Measurements from ENCODE around the gene TREML4.

TREML4 gene

DNA sequence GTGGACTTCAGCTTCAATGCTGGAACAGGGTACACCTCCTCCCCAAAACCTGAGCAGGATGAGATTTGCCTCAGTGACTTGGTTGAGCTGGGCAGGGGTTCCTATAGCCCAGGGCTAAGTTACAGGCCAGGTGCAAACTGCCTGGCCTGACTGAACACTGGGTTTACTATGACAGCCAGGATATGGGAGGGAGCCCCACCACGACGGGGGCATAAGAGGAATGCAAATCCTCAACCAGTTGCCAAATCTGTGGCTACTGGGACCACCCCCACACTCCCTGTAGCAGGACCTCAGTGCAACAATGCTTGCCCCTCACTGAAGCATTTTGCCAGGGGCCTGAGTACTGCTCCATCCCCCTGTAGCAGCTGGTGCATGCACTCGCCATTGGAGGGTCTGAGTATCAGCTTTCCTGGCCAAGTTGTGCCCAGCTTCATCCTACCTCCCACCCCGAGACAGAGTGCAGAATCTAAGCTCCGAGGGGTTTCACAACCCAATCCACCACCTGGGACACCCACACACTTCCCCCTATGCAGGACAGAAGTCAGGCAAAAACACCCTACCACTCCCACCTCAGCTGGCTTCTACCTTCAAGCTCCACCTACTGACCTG lies 27.6 kb downstream of the TREML4 start:
- no peak for DNase-seq

DNA sequence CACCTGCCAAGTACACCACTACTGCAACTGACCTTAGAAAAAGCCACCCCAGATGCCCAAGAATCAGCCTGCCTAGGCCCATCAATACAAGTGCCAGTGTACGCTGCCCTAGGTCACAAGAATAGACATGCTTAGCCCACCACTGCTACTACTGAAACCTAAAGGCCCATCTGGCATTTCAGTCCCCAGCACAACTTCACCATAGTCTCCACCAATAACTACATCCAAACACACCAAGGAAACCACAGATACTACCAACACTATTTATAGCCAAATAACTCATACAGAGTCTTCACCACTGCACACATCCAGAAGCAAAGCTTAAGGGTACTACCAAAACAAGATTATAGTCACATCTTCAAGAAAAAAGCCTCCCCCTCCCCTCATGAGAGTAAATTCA lies 28.2 kb downstream of the TREML4 start:
- no peak for DNase-seq

DNA sequence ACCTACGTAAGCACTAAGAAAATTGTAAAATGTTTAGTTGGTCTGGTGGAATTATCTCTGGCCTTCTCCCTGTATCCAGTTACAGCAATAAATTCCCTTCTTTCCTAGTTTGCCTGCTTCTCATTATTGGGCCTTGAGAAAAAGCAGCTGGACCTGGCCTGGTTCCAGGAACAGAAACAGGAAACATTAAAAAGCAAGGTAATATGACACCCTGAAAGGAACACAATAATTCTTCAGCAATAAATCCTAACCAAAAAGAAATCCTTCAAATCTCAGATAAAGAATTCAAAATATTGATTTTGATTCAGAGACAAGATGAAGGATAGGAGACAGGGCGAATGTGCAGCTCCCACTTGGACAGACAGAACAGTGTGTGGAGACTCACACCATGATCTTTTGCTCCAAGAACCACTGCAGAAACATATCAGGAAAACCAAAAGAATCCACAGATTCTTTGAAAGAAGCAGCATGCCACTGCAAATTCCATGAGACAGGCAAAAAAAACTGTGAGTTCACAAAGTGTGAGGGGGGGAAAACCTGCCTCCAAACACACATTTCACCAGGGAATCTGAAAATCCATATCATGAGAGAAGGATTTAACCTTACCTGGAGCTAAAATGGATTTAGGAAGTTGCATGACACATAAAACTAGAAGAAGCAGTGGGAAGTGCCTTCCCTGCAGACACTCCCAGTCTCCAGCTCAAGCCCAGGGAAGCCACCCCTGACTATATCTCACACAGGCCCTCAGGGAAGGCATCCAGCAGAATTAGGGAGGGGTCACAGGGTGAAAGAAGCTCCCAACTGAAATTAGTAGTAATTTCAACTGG lies 29.4 kb downstream of the TREML4 start:
- no peak for DNase-seq

DNA sequence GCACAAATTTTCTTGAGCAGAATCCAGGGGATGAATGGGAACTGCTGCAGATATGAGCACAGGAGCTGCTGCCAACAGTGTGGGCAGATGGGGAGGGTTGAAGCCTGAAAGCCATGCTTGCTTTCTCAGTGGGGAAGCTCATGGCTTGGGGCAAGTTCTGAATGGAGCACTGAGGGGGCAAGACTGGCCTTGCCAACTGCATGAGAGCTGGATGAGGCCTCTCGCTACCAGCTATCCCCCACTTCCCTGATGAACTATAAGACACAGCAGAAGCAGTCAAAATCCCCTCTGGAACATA lies 30.0 kb downstream of the TREML4 start:
- DNase-seq = no peak

DNA sequence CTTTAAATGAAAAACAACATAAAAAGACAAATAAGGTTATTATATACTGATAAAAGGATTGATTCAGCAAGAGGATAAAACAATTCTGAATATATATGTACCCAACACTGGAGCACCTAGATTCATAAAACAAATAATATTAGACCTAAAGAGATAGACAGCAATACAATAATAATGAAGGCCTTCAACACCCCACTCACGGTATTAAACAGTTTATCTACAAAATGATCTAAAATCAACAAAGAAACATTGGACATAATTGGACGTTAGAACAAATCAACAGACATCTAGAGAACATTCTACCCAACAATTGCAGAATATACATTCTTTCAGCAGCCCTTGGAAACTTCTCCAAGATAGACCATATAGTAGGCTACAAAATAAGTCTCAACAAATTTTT lies 34.3 kb downstream of the TREML4 start:
- DNase-seq = no peak

DNA sequence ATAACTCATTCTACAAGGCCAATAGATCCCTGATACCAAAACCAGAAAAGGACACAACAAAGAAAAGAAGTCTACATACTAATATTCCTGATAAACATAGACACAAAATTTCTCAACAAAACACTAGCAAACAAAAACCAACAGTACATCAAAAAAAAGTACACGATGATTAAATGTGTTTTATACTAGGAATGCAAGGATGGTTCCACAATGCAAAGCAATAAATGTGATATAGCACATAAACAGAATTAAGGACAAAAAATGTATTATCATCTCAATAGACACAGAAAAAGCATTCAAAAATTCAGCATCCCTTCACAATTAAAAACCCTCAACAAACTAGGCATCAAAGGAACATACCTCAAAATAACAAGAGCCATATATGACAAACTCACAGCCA lies 35.1 kb downstream of the TREML4 start:
- DNase-seq = no peak

DNA sequence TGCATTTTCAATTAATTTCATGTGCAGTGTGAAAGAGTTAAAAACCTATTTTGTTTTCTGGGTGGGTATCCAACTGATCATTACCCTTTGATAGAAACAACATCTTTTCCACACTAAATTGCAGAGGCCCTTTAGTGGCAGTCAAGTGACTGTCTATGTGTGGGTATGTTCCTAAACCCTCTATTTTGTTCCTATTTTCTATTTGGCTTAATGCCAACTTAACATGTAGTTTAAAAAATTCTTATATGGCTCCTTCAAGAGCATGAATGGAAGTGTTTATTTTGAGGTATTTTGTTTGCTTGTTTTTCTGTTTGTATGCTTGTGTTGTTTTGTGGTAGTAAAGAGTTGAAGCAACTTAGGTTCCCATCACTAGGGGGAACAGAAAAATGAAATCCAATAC lies 38.4 kb downstream of the TREML4 start:
- DNase-seq = no peak

DNA sequence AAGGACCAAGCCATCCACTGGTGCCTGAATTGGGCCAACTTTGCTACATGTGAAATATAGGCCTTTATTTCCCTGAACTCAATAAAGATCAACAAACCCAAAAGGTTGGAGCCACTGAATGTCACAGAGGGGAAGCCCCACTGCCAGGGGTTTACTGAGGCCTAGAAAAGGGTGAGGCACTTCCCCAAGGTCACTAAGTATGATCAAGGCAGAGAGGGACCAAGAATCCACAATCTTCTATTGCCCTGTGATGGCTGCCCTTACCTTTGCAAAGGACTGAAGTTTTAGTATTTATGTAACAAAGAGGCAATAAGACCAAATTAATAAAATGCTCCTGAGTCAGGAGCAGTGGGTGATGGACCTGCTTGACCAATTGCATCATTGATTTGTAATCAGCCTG lies 40.3 kb downstream of the TREML4 start:
- no peak for DNase-seq

DNA sequence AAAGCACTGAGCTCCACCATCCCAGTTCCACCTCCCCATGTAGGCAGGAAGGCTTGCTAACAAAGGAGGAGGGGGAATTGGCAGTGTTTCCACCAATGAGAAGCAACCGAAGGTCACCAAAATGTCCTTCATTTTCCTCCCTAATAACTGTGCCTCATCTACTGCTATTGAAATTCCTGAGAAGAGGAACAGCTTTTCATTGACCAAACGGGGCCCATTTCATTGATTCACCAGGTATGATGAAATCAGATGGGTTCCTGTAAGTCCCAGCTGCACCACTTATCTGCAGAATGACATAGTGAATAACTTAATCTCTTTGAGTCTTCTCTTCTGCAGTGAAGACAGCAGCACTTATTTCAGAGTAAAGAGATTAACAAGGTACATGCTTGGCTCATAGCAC lies 41.0 kb downstream of the TREML4 start:
- no peak for DNase-seq

DNA sequence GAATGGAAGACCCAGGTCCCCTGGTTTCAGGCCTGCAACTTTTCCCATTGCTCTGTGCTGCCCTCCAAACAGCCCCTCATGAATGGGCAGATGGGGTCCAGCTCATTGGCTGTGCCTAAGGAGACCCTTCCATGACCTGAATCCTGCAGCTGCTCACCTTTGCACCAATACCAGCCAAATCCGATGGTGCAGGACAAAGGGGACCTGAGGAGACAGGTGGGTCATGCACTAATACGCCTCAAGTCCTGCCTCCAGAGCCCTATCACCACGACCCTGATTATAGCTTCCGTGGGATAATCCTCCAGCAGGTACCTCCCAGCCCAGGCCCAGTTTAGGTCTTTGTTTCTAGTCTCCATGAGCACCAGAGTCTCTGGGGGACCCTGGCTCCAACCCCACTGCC lies 41.6 kb downstream of the TREML4 start:
- DNase-seq = no peak

DNA sequence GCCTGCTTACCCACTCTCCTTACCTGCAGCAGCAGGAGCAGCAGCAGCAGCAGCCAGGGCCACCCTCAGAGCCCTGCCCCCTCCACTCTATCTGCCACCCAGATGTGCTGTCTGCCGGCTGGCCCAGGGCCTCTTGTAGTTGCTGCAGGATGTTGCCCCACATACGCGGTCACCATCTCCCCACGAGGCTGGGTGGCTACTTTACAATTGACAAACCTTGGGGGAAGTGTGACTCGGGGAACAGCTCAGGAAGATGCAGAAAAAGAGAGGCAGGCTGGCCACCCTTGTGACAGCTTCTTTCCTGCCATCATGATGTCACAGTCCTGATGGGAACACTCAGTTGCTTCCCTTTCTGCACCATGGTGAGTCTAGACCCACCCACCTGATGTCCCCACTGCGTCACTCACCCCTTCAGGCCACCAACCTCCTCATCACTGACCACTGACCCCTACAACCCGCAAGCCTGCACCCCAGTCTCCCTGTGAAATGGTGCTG lies 43.8 kb downstream of the TREML4 start:
- DNase-seq = no peak

DNA sequence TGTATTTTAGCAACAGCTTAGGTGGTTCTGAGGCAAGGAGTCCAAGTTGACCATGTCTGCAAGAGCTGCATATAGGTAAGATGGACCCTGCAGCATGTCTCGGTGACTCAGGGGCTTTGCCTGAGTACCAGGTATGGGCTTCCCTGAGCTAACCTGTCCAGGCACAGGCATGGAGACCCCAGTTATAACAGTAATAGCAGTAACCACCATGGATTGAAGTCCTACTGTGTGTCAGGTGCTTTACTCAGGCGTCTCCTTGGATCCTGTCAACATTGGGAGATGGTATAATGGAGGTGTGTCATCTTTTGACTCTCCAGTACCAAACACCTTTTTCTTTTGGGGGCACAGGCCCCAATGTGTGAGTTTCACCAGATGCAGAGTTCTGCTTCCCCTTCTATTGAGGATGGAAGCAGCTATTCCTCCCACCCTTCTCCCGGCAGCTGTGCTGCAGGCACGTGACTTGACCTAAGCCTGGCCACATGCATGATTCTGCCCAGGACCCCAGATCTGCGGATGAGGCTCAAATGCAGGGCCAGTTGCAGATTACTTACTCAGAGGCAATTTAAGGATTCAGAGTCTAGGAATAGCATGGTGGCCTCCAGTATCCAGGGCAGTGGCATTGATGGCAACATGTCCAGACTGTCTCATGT lies 44.6 kb downstream of the TREML4 start:
- DNase-seq = no peak

DNA sequence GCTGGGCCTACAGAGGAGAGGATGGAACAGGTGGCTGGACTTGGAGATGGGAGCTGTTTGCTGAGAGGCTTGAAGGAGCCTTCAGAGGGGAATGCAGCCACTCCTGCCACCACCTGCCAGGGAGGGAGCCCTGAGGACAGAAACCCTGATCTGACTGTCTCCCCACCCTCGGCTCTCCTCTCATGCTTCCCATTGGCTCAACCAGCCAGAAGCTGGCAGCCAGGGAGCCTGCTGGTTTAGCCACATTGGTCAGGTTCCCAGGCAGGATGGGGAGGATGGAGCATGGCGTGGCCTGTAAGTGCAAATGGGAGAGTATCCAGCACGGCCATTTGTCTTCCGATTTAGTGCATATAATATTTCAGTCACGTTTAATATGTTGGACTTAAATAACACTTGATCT lies 45.6 kb downstream of the TREML4 start:
- DNase-seq = no peak

DNA sequence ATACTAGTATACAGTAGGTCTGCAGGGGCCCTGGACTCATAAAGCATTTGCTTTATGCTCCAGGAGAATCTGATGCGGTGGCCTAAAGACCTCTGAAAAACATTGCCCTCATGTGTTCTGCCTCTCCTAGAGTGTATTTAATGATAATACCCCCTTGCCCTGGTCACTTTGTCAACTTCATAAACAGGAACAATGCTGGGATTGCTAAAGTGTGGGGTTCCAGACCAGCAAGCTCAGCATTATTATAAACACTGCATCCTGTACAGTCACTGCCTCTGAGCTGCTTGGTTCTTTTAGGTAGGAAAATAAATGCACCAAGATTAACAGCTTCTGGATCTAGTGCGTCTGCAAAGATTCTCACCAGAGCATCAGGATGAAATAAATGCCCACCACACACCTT lies 46.1 kb downstream of the TREML4 start:
- DNase-seq = no peak

DNA sequence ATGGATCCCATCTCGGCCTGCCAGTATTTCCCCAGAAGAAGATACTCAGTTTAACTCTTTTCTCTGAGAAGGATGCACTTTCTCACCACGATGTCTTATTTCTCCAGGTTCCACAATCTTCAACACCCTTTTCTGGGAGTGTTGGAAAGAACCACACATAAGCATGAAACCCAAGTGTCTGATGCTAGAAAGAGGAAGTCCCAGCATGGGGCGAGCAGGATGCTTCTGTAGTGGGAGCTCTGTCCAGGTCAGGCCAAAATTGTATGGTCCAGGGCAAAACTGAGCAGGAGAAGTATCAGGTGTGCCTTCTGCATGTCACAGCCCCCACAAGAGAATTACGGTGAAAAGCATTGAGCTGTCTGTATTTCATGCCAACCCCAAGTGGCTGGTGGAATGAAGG lies 47.3 kb downstream of the TREML4 start:
- no peak for DNase-seq

DNA sequence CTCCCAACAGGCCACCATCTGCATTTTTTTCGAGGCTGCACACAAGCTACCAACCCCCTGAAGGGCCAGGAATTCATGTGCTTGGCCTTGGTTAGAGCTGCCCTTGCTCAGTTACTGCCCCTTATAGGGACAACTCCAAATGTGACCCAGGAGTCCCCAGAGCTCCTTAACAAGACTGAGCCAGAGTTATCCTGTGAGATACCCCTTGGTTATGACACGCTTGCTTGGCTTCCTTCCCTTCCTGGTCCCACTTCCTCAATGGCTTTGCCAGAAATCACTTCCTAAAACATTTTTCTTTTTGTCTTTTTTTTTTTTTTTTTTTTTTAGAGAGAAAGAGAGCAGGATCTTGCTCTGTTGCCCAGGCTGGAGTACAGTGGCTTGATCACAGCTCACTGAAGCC lies 49.5 kb downstream of the TREML4 start:
- DNase-seq = no peak

DNA sequence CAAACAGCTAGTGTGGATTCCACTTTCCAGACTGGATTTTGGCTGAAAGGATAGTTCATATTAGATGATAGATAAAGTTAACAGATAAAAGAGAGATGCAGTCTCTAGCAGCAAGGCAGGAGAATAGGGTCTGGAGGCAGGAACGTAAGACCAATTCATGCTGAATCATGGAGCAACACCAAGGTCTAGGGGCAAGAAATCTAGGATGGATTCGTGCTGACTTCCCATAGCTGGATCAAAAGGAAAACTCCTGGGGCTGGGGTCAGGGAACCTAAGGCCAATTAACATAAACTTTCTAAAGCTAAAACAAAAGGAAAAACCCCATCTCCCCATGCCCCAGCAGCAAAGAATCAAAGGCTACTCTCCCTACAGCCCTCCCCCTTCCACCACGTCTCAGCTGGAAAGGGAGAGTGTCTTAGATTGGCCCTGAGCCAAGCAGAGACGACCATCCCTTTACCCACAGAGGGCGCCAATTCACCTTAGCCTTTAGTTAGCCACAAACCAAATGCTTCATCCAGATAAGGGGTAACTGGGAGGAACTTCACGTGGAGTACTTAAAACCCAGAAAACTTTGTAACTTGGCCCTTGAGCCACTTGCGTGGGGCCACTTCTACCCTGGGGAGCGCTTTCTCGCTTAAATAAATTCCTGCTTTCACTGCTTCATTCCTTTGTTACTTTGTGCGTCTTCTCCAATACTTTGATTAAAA lies 50.7 kb downstream of the TREML4 start:
- DNase-seq = peak; percentile 54

DNA sequence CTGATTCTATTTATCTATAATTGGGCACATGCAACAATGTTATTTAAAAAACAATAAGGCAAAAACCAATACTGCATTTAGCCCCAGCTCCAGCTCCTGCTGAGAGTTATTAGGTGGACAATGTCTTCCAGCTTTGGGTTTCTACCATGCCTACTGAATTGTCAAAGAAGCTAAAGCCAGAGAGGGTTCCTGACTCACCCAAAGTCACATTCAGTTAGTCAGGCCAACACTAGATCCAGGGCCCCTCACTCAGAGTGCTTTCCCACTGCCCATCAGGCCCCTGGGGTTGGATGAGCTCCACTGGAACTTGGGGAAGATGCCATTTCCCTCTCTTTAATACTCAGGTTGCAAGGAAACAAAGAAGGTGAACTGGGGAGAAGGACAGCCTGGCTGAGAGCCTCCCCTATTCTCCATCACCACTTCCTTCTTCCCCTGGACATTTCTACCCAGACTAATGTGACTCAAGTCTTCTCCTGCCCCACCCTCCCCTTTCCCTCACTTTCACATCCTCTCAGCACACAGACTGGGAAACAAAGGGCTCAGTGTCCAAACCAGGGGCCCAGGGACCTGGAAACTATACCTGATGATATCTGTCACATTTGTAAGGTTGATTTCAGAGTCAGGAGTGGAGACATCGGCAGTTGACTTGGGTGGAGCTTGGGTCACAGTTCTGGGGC lies 52.4 kb downstream of the TREML4 start:
- DNase-seq = no peak

DNA sequence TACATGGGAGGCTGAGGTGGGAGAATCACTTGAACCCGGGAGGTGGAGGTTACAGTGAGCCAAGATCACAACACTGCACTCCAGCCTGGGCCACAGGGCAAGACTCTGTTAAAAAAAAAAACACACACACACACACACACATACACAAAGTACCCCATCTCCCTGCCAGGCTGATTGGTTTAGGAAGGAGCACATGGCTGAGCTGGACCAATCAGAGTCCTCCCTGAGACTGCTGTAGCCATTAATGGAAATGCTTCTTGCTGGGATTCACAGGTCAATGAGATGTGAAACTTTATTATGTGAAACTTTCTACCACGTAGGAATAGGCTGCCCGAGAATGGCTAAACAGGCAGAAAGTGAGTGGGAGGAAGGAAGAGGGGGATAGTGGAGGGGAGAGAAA lies 55.5 kb downstream of the TREML4 start:
- DNase-seq = no peak

DNA sequence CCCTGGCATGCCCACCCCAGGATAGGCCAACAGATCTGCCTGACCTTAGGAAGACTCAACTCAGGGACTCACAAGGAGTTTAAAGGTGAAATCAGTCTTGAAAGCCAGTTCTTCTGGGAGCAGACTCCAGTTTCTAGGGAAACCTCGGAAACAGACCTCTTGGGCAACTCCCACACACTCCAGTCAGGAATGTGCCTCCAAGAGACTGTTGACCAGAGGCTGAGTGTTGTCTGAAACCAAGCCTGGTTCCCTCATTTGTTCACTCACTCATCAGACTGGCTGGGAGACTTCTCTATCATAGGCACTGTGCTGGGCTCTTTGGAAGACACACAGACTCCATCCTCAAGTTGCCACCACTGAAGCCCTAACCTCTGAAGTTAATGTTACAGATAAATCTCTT lies 56.6 kb downstream of the TREML4 start:
- DNase-seq = no peak

DNA sequence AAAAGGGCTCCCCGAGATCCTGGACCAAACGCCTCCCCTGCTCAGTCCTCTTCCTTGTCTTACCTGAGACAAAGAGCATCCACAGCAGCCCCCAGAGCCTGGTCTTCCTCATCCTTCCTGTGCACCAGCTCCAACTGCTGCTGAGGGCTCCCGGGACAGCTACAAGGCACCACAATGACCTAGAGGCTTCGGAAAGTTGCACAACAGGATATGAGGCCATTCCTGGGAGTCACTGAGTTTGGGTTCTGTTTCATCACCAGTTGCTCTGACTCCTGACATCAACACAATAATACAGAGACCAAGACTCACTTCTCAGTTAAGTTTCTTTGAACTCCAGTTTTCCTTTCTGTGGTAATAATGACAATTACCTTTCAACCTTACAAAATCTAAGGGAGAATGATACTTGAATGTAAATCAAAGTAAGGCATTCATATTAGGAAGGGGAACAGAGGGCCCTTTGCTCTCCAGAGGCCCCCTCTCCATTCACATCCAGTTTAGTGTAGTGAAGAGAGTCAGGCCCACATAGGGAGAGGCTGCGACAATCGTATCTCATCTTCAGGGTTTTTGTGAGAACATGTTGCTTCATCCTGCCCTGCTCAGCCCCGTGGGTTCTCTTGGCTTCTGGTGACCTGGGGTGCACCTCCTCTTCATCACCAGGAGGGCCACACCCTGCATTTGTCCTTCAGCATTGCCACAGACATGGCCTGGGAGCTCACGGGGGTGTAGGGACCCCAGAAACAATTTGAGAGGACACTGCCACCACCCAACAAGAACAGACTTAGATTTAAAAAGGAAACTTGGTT lies 58.6 kb downstream of the TREML4 start, which contains the start of gene TREM1:
TSS of gene TREM1 (minus strand) at position 139 of the 803 bp plus-strand sequence. CDS start at position 112, 27 bp downstream.
- DNase-seq = no peak

Measured in central memory CD4-positive, alpha-beta T cell (primary cell).